Thoracic aorta (tissue), 2 donors: ENCODE measurements around the gene MAP1LC3B2. TPM values are rescaled to one million over a fixed set of nuclear protein-coding genes. Genes with fewer than 3 reads are reported as not detected.
A peak's percentile ranks its signal among the peaks of the same experiment; 100 is the strongest.

Experiments used
- ATAC-seq: fragments of 150-250 bp; one replicate; pipeline ENCODE4 v1.8.0; 2017; ENCODE audit warnings: low read depth; ENCODE audit not compliant: insufficient number of reproducible peaks, low FRiP score
- DNase-seq: peaks from one replicate; pipeline ENCODE4 v3.0.0-alpha.2; 2020; ENCODE audit warnings: low spot score
- H3K27ac ChIP-seq, 2 donors: fragments of 200-600 bp; sonication (generic); 1 replicate in 1 of 2; 2 replicates in 1 of 2; pipeline ENCODE4 v1.5.1; 2016; ENCODE audit warnings: mild to moderate bottlenecking in 2 of 2, moderate library complexity in 2 of 2
- H3K27me3 ChIP-seq: fragments of 200-600 bp; sonication (generic); replicated peaks from 2 replicates; pipeline ENCODE4 v1.6.0; 2016; ENCODE audit warnings: mild to moderate bottlenecking; ENCODE audit not compliant: insufficient read depth
- H3K36me3 ChIP-seq: fragments of 200-600 bp; sonication (generic); one replicate; pipeline ENCODE4 v1.5.1; 2016
- H3K4me1 ChIP-seq, 2 donors: fragments of 200-600 bp; sonication (generic); 1 replicate in 1 of 2; 2 replicates in 1 of 2; pipeline versions ENCODE4 v1.5.1 to v1.6.0; 2016; ENCODE audit warnings: low read depth in 2 of 2, mild to moderate bottlenecking in 1 of 2; ENCODE audit not compliant: control insufficient read depth in 1 of 2
- H3K4me3 ChIP-seq: fragments of 200-600 bp; sonication (generic); 2 replicates; pipeline ENCODE4 v1.5.1; 2016; ENCODE audit warnings: mild to moderate bottlenecking
- H3K9me3 ChIP-seq: fragments of 200-600 bp; sonication (generic); 2 replicates; pipeline ENCODE4 v1.5.1; 2016
- total RNA-seq, 2 donors: library from RNA; depleted of rRNA; stranded (reverse); fragments of >200 nt; gene quantifications; one replicate each; pipeline versions ENCODE4 v1.1.0 to v1.2.3, GENCODE V29; 2016
- TF ChIP-seq, protein P1 (sequence below): fragments of 200-600 bp; sonication (generic); IDR thresholded peaks from one replicate; pipeline ENCODE4 v1.5.1; 2019; ENCODE audit warnings: antibody characterized with exemption

Gene MAP1LC3B2
- total RNA-seq, 2 donors from 2014 or later, result 1.5 TPM; not detected in 1

DNA sequence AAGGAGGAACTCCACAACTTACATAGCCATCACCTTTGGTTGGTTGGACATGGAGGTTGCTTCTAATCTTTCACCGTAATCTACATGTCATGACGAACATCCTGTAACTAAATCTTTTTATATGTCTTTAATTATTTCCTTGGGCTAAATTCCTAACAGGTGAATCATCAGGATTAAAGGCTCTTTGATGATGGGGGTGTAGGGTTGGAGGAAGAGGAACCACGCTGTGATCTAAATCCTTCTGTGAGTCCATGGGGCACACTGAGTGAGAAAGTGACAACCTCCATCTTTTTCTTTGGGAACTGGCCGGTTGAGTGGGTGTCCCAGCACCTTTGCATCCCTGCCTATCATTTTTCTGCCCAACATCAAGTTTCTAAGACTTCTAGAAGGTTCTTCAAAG, 31.1 kb upstream of the MAP1LC3B2 start:
- H3K9me3 ChIP-seq, result no peaks in the 10 kb centered on the region
- no peak for DNase-seq
- H3K4me3 ChIP-seq, result no peak overlapping the region
- peaks cover 22 to 46% of the 10 kb centered on the region in 2 donors for H3K4me1 ChIP-seq
- no peaks in the 10 kb centered on the region for H3K27me3 ChIP-seq
- TF ChIP-seq, protein P1, sequence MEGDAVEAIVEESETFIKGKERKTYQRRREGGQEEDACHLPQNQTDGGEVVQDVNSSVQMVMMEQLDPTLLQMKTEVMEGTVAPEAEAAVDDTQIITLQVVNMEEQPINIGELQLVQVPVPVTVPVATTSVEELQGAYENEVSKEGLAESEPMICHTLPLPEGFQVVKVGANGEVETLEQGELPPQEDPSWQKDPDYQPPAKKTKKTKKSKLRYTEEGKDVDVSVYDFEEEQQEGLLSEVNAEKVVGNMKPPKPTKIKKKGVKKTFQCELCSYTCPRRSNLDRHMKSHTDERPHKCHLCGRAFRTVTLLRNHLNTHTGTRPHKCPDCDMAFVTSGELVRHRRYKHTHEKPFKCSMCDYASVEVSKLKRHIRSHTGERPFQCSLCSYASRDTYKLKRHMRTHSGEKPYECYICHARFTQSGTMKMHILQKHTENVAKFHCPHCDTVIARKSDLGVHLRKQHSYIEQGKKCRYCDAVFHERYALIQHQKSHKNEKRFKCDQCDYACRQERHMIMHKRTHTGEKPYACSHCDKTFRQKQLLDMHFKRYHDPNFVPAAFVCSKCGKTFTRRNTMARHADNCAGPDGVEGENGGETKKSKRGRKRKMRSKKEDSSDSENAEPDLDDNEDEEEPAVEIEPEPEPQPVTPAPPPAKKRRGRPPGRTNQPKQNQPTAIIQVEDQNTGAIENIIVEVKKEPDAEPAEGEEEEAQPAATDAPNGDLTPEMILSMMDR, result no peak
- H3K27ac ChIP-seq, result peak overlapping the region in 1 of 2 donors; percentile 5
- no peak for ATAC-seq
- no peaks in the 10 kb centered on the region for H3K36me3 ChIP-seq

GRCh38 chr12:116528498-116528897, 30.7 kb upstream of the MAP1LC3B2 start:
- Histone ChIP-seq H3K4me3 (no peak overlapping the region), H3K27ac (peak overlapping the region in 1 of 2 donors; percentile 31), H3K4me1 (peaks cover 22 to 50% of the 10 kb centered on the region in 2 donors), H3K36me3 (no peaks in the 10 kb centered on the region), H3K27me3 (no peaks in the 10 kb centered on the region), H3K9me3 (no peaks in the 10 kb centered on the region)
- DNase-seq, result no peak
- no peak for ATAC-seq
- TF ChIP-seq, protein P1, result no peak

DNA sequence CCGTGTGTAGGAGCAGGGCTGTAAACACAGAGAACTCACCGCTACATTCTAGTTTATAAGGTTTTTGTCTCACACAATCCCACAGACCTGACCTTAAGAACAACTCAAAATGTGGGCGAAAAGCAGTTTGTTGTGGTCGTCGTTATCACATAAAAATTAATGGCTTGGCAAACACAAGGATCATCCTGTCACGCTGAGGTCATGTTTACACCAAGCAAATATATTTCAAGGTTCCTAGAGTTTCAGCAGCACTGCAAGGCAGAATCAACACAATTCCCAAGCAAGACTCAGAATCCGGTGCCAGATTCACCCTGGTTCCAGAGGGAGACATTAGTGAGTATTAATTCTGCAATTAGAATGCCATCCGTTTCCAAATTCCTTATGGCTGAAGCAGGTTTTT, 30.1 kb upstream of the MAP1LC3B2 start:
- no peak for DNase-seq
- Histone ChIP-seq H3K4me1 (peaks cover 22 to 52% of the 10 kb centered on the region in 2 donors), H3K27ac (peak overlapping the region in 1 of 2 donors; percentile 31)

GRCh38 chr12:116529686-116530085, 29.5 kb upstream of the MAP1LC3B2 start:
- Histone ChIP-seq H3K4me3 (no peak overlapping the region), H3K27me3 (no peaks in the 10 kb centered on the region), H3K4me1 (peaks cover 22 to 56% of the 10 kb centered on the region in 2 donors), H3K36me3 (no peaks in the 10 kb centered on the region), H3K27ac (no peak overlapping the region), H3K9me3 (no peaks in the 10 kb centered on the region)
- DNase-seq, result no peak
- no peak for ATAC-seq
- TF ChIP-seq, protein P1, result no peak

More for the DNA sequence above, 30.1 kb upstream of the MAP1LC3B2 start:
- Histone ChIP-seq H3K4me3 (no peak overlapping the region), H3K27me3 (no peaks in the 10 kb centered on the region), H3K36me3 (no peaks in the 10 kb centered on the region), H3K9me3 (no peaks in the 10 kb centered on the region)
- TF ChIP-seq, protein P1, result no peak
- ATAC-seq, result no peak

GRCh38 chr12:116532428-116532827, 26.8 kb upstream of the MAP1LC3B2 start:
- DNase-seq, result no peak
- H3K4me1 ChIP-seq, result peaks cover 11 to 44% of the 10 kb centered on the region in 2 donors
- no peak for ATAC-seq

More at GRCh38 chr12:116532428-116532827, 26.8 kb upstream of the MAP1LC3B2 start:
- Histone ChIP-seq H3K4me3 (no peak overlapping the region), H3K27me3 (no peaks in the 10 kb centered on the region), H3K36me3 (no peaks in the 10 kb centered on the region), H3K27ac (no peak overlapping the region), H3K9me3 (no peaks in the 10 kb centered on the region)
- TF ChIP-seq, protein P1, result no peak
